ENCODE results near the gene DHRSX. TPM values are rescaled to one million over a fixed set of nuclear protein-coding genes. Genes with fewer than 3 reads are reported as not detected.
"Not testable (repeated sequence)": the region's sequence is repeated elsewhere in the genome, so short reads cannot be mapped to it uniquely, and the experiment has no call there.

Gene DHRSX
- total and polyA plus RNA-seq, 11 donors: 14.6 to 36.1 (median 24.1) TPM

GRCh38 chrX:2383144-2383543 is 117.6 kb downstream of the DHRSX start:
- no peak for ATAC-seq
- TF ChIP-seq CTCF (IDR thresholded peaks at IDR 0.05) (no peak), POLR2A (IDR thresholded peaks at IDR 0.05) (no peak)
- Histone ChIP-seq H3K4me1 (peaks cover 0 to 10% (median 0%) of the 10 kb centered on the region in 12 donors), H3K36me3 (peaks cover 0 to 7% (median 0%) of the 10 kb centered on the region in 9 donors), H3K9me3 (no peaks in the 10 kb centered on the region), H3K27me3 (no peaks in the 10 kb centered on the region), H3K27ac (no peak overlapping the region), H3K4me3 (no peak overlapping the region)
- DNase-seq: no peak
- 94 to 99% (median 96%) methylated on average over 1 of the region's 1 CpG for WGBS, 4 donors
- intact Hi-C loops (cut with DNase I): no loop called here

- H3K27me3 ChIP-seq, DNase-seq: not testable (repeated sequence)
- whole genome bisulfite sequencing, 4 donors: 85 to 96% (median 93%) methylated on average over 3 of the region's 3 CpGs
These were observed 118.2 kb downstream of the DHRSX start for GRCh38 chrX:2382433-2383048.

GRCh38 chrX:2376166-2376565 is 124.6 kb downstream of the DHRSX start:
- Histone ChIP-seq H3K27ac (no peak overlapping the region), H3K9me3 (no peaks in the 10 kb centered on the region), H3K36me3 (peaks cover 0 to 14% (median 0%) of the 10 kb centered on the region in 9 donors), H3K4me1 (peaks cover 0 to 6% (median 0%) of the 10 kb centered on the region in 12 donors), H3K27me3 (no peaks in the 10 kb centered on the region), H3K4me3 (no peak overlapping the region)
- no peak for DNase-seq
- TF ChIP-seq CTCF (IDR thresholded peaks at IDR 0.05) (no peak), POLR2A (IDR thresholded peaks at IDR 0.05) (no peak)
- 90 to 96% (median 93%) methylated on average over 6 of the region's 6 CpGs for WGBS, 4 donors
- no peak for ATAC-seq
- intact Hi-C loops (cut with DNase I): no loop called here

More at GRCh38 chrX:2382433-2383048, 118.2 kb downstream of the DHRSX start:
- ATAC-seq; intact Hi-C loops (cut with DNase I); H3K9me3 ChIP-seq; H3K36me3 ChIP-seq; H3K4me3 ChIP-seq; H3K27ac ChIP-seq: not testable (repeated sequence)
- H3K4me1 ChIP-seq: peaks cover 0 to 10% (median 0%) of the 10 kb centered on the region in 12 donors

GRCh38 chrX:2374086-2374485 is 126.7 kb downstream of the DHRSX start:
- WGBS, 4 donors: 65 to 82% (median 75%) methylated on average over 4 of the region's 4 CpGs
- Histone ChIP-seq H3K4me3 (no peak overlapping the region), H3K9me3 (no peaks in the 10 kb centered on the region), H3K27ac (no peak overlapping the region), H3K4me1 (peaks cover 0 to 6% (median 0%) of the 10 kb centered on the region in 12 donors), H3K36me3 (peaks cover 0 to 14% (median 0%) of the 10 kb centered on the region in 9 donors), H3K27me3 (no peaks in the 10 kb centered on the region)
- intact Hi-C loops (cut with DNase I): no loop called here
- no peak for TF ChIP-seq POLR2A (IDR thresholded peaks at IDR 0.05)
- no peak for TF ChIP-seq CTCF (IDR thresholded peaks at IDR 0.05)
- ATAC-seq (peak in 1 of 4 donors; percentile 24), DNase-seq (no peak)

- Histone ChIP-seq H3K9me3 (no peaks in the 10 kb centered on the region), H3K27ac (no peak overlapping the region), H3K27me3 (no peaks in the 10 kb centered on the region), H3K4me1 (peaks cover 0 to 6% (median 0%) of the 10 kb centered on the region in 12 donors), H3K4me3 (no peak overlapping the region), H3K36me3 (peaks cover 0 to 14% (median 0%) of the 10 kb centered on the region in 9 donors)
- whole genome bisulfite sequencing, 4 donors: 88 to 94% (median 91%) methylated on average over 8 of the region's 8 CpGs
- ATAC-seq (no peak), DNase-seq (no peak)
- TF ChIP-seq POLR2A (IDR thresholded peaks at IDR 0.05): no peak
- intact Hi-C loops (cut with DNase I): no loop called here
These were observed 127.2 kb downstream of the DHRSX start for GRCh38 chrX:2373615-2374014.

Measured in heart left ventricle (tissue), 16 donors.